ENCODE results near the gene SH2B2.
A peak's percentile ranks its signal among the peaks of the same experiment; 100 is the strongest.
"Not testable (repeated sequence)": the region's sequence is repeated elsewhere in the genome, so short reads cannot be mapped to it uniquely, and the experiment has no call there.

Gene SH2B2

GRCh38 chr7:102337002-102337401 is 50.3 kb downstream of the SH2B2 start:
- DNase-seq (ENCODE audit: low read depth in 2 of 2): not testable (repeated sequence)

- DNase-seq (ENCODE audit: low read depth in 2 of 2): not testable (repeated sequence)
Observed at GRCh38 chr7:102337420-102337819, 50.8 kb downstream of the SH2B2 start.

GRCh38 chr7:102340599-102341368 is 54.1 kb downstream of the SH2B2 start:
- not testable (repeated sequence) for DNase-seq (ENCODE audit: low read depth in 2 of 2)

- not testable (repeated sequence) for DNase-seq (ENCODE audit: low read depth in 2 of 2)
Observed at GRCh38 chr7:102346983-102347382, 60.3 kb downstream of the SH2B2 start.

GRCh38 chr7:102356344-102356743 is 69.7 kb downstream of the SH2B2 start, which contains the start of gene SPDYE6:
Gene SPDYE6, minus strand, starts transcription at chr7:102356444. Its CDS starts 421 bp downstream, at chr7:102356023.
- not testable (repeated sequence) for DNase-seq (ENCODE audit: low read depth in 2 of 2)

- DNase-seq (ENCODE audit: low read depth in 2 of 2): peak; percentile 97 to 98
Observed at GRCh38 chr7:102363549-102364393, 77.1 kb downstream of the SH2B2 start.

GRCh38 chr7:102364394-102364886 is 77.8 kb downstream of the SH2B2 start:
- DNase-seq (ENCODE audit: low read depth in 2 of 2): not testable (repeated sequence)

- DNase-seq (ENCODE audit: low read depth in 2 of 2): not testable (repeated sequence)
Observed at GRCh38 chr7:102365390-102365789, 78.7 kb downstream of the SH2B2 start.

GRCh38 chr7:102370038-102370437 is 83.4 kb downstream of the SH2B2 start:
- not testable (repeated sequence) for DNase-seq (ENCODE audit: low read depth in 2 of 2)
